ENCODE measurements around the gene SPAG9.

DNA sequence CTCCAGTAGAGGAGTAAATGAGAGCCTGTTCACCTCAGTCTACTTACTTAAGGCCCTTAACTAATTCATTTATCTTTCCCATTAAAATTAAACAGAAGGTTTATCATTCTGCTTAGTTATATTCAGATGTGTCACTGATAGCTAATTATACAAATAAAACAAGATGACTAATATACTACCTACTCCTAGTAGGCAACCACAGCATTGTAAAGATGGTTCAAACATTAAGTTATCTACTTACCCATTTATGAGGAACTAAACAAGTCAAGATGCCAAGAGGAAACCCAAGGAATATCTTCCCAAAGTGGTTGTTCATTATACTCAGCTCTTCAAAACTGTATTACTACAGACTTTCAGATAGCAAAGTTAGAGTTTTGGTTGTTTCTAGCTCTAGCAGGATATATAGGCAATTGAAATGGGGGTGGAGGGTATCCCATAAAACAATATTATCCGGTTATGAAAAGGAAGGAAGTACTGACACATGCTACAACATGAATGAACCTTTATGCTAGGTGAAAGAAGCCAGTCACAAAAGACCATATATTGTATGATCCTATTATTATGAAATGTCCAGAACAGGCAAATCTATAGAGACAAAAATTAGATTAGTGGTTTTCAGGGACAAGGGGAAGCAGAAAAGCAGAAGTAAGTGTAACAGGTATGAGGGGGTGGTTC lies 56.5 kb downstream of the SPAG9 start:
- no peak for TF ChIP-seq POLR2AphosphoS5 (IDR thresholded peaks at IDR 0.05; ENCODE audit: low read depth, low read length)
- no peak for TF ChIP-seq EZH2 (IDR thresholded peaks at IDR 0.05)
- no peak for TF ChIP-seq CEBPB (IDR thresholded peaks at IDR 0.05; ENCODE audit: low read depth)
- TF ChIP-seq SP1 (IDR thresholded peaks at IDR 0.05; ENCODE audit: low read depth) = no peak
- TF ChIP-seq POLR2A (IDR thresholded peaks at IDR 0.05; ENCODE audit: borderline replicate concordance, extremely low read depth, insufficient read depth, insufficient read length) = no peak
- TF ChIP-seq, protein P1, sequence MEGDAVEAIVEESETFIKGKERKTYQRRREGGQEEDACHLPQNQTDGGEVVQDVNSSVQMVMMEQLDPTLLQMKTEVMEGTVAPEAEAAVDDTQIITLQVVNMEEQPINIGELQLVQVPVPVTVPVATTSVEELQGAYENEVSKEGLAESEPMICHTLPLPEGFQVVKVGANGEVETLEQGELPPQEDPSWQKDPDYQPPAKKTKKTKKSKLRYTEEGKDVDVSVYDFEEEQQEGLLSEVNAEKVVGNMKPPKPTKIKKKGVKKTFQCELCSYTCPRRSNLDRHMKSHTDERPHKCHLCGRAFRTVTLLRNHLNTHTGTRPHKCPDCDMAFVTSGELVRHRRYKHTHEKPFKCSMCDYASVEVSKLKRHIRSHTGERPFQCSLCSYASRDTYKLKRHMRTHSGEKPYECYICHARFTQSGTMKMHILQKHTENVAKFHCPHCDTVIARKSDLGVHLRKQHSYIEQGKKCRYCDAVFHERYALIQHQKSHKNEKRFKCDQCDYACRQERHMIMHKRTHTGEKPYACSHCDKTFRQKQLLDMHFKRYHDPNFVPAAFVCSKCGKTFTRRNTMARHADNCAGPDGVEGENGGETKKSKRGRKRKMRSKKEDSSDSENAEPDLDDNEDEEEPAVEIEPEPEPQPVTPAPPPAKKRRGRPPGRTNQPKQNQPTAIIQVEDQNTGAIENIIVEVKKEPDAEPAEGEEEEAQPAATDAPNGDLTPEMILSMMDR (IDR thresholded peaks at IDR 0.05 in 2 of 3, conservative IDR thresholded peaks at IDR 0.05 in 1 of 3; ENCODE audit: borderline replicate concordance in 1 of 3, insufficient read depth in 1 of 3, low read depth in 2 of 3, low read length in 2 of 3) = no peak
- no peak for TF ChIP-seq EZH2phosphoT487 (IDR thresholded peaks at IDR 0.05; ENCODE audit: borderline replicate concordance)
- TF ChIP-seq, protein P2, sequence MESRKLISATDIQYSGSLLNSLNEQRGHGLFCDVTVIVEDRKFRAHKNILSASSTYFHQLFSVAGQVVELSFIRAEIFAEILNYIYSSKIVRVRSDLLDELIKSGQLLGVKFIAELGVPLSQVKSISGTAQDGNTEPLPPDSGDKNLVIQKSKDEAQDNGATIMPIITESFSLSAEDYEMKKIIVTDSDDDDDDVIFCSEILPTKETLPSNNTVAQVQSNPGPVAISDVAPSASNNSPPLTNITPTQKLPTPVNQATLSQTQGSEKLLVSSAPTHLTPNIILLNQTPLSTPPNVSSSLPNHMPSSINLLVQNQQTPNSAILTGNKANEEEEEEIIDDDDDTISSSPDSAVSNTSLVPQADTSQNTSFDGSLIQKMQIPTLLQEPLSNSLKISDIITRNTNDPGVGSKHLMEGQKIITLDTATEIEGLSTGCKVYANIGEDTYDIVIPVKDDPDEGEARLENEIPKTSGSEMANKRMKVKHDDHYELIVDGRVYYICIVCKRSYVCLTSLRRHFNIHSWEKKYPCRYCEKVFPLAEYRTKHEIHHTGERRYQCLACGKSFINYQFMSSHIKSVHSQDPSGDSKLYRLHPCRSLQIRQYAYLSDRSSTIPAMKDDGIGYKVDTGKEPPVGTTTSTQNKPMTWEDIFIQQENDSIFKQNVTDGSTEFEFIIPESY (IDR thresholded peaks at IDR 0.05; ENCODE audit: extremely low read depth, insufficient replicate concordance, low read length) = no peak
- TF ChIP-seq REST (IDR thresholded peaks at IDR 0.05; ENCODE audit: low read depth) = no peak
- TF ChIP-seq MAX (IDR thresholded peaks at IDR 0.05) = no peak
- no peak for TF ChIP-seq EGR1 (IDR thresholded peaks at IDR 0.05; ENCODE audit: low read depth)
- TF ChIP-seq ZNF274 (IDR thresholded peaks at IDR 0.05; ENCODE audit: low read depth, low read length) = no peak
- no peak for TF ChIP-seq SRF (IDR thresholded peaks at IDR 0.05; ENCODE audit: low read depth)
